ENCODE data around the gene KCNAB2. TPM values are rescaled to one million over a fixed set of nuclear protein-coding genes. Genes with fewer than 3 reads are reported as not detected.

The KCNAB2 gene
- total RNA-seq, 2 donors from 2014 or later = 203 to 207 TPM

DNA sequence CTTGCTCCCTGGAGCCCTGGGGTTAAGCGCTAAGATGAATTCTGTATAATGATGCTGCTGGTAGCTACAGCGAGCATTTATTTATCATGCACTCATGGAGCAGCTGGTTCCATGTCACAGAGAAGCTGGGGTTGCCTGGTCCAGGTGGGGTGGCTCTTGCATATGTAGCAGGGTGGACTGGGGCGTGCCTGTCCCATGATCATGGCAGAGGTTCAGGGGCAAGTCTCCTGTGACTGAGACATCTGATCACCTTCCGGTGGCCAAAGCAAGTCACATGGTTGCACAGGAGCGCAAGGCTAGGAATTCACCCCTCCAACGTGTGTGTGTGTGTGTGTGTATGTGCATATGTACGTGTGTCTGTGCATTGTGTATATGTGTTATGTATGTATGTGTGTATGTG lies 15.6 kb upstream of the KCNAB2 start:
- Mint-ChIP-seq H3K27ac (peak overlapping the region; percentile 94), H3K27me3 (no peaks in the 10 kb centered on the region), H3K36me3 (ENCODE audit: low read depth) (peaks cover 10% of the 10 kb centered on the region), H3K4me3 (peak overlapping the region; percentile 95), H3K4me1 (peaks cover 69% of the 10 kb centered on the region)
- no peaks in the 10 kb centered on the region for H3K9me3 ChIP-seq (ENCODE audit: control insufficient read depth, low read length, poor library complexity, severe bottlenecking)
- DNase-seq (no peak), ATAC-seq (no peak)

DNA sequence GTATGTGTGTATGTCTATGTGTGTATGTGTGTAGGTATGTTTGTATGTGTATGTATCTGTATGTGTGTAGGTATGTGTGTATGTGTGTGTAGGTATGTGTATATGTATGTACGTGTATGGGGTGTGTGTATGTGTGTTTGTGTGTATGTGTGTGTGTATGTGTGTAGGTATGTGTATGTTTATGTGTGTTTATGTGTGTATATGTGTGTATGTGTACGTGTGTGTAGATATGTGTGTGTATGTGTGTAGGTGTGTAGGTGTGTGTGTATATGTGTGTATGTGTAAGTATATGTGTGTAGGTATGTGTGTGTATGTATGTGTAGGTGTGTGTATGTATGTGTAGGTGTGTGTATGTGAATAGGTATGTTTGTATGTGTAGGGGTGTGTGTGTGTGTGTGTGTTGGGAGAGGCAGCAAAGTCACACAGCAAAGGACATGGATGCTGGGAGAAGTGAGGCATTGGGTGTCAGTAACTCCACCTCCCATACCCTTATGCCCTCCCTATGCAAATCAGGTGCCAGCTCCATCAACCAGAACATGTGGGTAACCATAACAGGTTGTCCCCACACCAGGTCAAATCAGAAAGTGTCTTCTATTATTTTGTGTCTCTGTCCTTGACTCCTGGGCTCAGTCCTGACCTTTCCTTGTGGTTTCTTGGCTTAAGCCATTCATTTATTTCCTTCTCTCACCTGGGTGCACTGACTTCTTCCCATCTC lies 15.0 kb upstream of the KCNAB2 start:
- Mint-ChIP-seq H3K4me3 (peak overlapping the region; percentile 95), H3K4me1 (peaks cover 69% of the 10 kb centered on the region), H3K27ac (peak overlapping the region; percentile 94), H3K36me3 (ENCODE audit: low read depth) (peaks cover 10% of the 10 kb centered on the region), H3K27me3 (no peaks in the 10 kb centered on the region)
- no peak for ATAC-seq
- no peak for DNase-seq
- no peaks in the 10 kb centered on the region for H3K9me3 ChIP-seq (ENCODE audit: control insufficient read depth, low read length, poor library complexity, severe bottlenecking)

DNA sequence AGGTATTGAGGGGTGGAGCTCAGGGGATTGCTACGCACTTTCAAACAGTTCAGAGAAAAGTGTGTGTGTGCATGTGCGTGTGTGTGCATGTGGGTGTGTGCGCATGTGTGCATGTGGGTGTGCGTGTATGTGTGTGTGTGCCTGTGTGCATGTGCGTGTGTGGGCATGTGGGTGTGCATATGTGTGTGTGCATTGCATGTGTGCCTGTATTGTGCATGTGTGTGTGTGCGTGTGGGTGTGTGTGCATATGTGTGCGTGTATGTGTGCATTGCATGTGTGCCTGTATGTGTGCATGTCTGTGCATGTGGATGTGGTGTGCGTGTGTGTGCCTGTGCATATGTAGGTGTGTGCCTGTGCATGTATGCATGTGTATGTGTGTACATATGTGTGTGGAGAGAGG lies 12.6 kb upstream of the KCNAB2 start:
- no peak for ATAC-seq
- no peaks in the 10 kb centered on the region for H3K9me3 ChIP-seq (ENCODE audit: control insufficient read depth, low read length, poor library complexity, severe bottlenecking)
- H3K36me3 Mint-ChIP-seq (ENCODE audit: low read depth) = peaks cover 13% of the 10 kb centered on the region
- peaks cover 70% of the 10 kb centered on the region for H3K4me1 Mint-ChIP-seq
- H3K27me3 Mint-ChIP-seq = no peaks in the 10 kb centered on the region
- peak overlapping the region; percentile 43 for H3K4me3 Mint-ChIP-seq
- DNase-seq = no peak
- peak overlapping the region; percentile 77 for H3K27ac Mint-ChIP-seq

DNA sequence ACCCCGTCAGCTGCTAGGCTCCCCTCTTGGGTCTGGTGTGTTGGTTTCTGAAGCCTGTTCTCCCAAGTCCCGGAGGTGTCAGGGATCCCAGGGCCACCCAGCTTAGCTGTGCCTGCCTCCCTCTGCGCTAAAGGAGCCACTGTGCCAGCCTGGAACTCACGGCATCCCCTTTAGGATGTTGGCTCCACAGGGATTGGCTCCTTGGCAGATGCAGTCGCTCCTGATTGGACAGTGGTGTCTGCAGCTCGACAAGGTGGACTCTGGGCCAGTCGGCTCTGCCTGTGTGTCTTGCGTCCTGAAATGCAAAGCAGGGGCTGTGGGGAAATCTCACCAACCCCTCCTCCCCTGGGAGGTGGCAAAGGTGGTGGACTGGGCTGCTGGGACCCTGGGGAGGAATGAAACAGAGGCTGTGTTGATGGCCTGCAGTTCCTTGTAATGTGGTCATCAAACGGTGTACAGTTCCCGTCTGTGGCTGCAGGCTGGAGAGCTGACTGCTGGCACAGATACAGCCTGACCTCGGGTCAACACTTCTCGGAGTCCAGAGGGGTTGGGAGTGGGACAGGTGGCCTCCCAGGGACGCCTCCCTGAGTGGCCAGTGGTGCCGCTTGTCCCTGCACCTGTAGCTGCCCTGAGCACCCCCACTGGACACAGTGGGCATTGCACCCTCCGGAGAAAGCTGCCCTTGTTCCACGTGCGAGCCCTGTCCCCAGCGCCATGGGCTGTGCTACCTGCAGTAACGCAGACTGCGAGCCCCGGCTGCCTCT lies 11.5 kb upstream of the KCNAB2 start:
- H3K4me3 Mint-ChIP-seq = no peak overlapping the region
- H3K36me3 Mint-ChIP-seq (ENCODE audit: low read depth) = peaks cover 13% of the 10 kb centered on the region
- DNase-seq (peak in 2 of 3 donors; percentile 24 to 32), ATAC-seq (peak; percentile 74)
- no peaks in the 10 kb centered on the region for H3K27me3 Mint-ChIP-seq
- H3K4me1 Mint-ChIP-seq = peaks cover 62% of the 10 kb centered on the region
- no peaks in the 10 kb centered on the region for H3K9me3 ChIP-seq (ENCODE audit: control insufficient read depth, low read length, poor library complexity, severe bottlenecking)
- peak overlapping the region; percentile 88 for H3K27ac Mint-ChIP-seq

DNA sequence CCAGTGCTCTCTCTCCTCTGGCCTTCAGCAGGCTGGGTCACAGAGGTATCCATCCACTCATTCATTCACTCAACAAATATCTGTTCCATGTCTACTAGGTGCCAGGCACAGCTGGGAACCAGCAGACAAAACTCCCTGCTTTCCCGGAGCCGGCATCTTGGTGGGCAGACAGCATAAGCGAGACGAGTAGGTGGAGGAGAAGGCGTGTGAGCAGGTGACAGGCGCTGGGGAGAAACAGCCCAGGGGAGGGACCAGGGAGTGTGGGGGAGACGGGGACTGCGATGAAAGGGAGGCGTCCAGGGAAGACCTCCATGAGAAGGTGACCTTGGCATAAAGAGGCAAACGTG lies 11.0 kb upstream of the KCNAB2 start:
- ATAC-seq = no peak
- no peaks in the 10 kb centered on the region for H3K9me3 ChIP-seq (ENCODE audit: control insufficient read depth, low read length, poor library complexity, severe bottlenecking)
- no peak for DNase-seq
- H3K27me3 Mint-ChIP-seq = no peaks in the 10 kb centered on the region
- peaks cover 13% of the 10 kb centered on the region for H3K36me3 Mint-ChIP-seq (ENCODE audit: low read depth)
- peaks cover 59% of the 10 kb centered on the region for H3K4me1 Mint-ChIP-seq
- H3K4me3 Mint-ChIP-seq = no peak overlapping the region
- peak overlapping the region; percentile 88 for H3K27ac Mint-ChIP-seq

DNA sequence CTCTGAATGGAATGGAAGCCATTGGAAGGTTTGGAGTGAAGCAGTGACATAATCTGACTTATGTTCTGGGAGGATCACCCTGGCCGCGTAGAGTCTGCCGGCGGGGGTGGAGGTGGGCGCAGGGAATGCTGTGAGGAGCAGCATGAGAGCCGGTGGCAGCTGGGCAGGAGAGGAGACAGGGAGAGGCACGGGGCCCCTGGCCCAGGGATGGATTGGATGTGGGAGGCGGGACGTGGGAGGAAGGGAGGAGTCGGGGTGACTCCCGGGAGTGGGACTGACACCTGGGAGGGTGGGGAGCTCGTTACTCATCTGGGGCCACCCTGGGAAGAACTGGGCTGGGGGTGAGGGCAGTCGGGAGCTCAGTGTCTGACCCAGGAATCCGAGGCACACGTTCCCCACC lies 10.4 kb upstream of the KCNAB2 start:
- Mint-ChIP-seq H3K36me3 (ENCODE audit: low read depth) (peaks cover 12% of the 10 kb centered on the region), H3K4me3 (peak overlapping the region; percentile 36), H3K27me3 (no peaks in the 10 kb centered on the region), H3K4me1 (peaks cover 55% of the 10 kb centered on the region), H3K27ac (peak overlapping the region; percentile 88)
- no peak for DNase-seq
- H3K9me3 ChIP-seq (ENCODE audit: control insufficient read depth, low read length, poor library complexity, severe bottlenecking) = no peaks in the 10 kb centered on the region
- ATAC-seq = no peak

DNA sequence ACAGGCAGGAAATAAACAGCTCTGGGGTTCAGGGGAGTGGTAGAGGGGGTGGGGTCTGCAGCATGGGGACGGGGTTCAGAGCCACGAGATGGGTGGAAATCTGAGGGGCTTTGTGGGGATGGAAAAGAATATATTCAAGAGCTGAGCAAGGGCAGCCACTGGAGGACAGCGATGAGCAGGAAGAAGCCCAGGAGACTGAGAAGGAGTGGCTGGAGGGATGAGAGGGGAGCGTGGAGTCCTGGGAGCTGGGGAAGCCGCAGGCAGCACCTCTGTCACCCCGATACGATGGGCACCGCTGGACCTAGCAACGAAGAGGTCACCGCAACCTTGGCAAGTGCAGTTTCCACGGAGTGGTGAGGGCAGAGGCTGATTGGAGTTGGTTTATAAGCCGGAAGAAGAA lies 10.0 kb upstream of the KCNAB2 start:
- Mint-ChIP-seq H3K4me1 (peaks cover 52% of the 10 kb centered on the region), H3K27me3 (no peaks in the 10 kb centered on the region), H3K36me3 (ENCODE audit: low read depth) (peaks cover 8% of the 10 kb centered on the region), H3K4me3 (peak overlapping the region; percentile 33), H3K27ac (peak overlapping the region; percentile 88)
- H3K9me3 ChIP-seq (ENCODE audit: control insufficient read depth, low read length, poor library complexity, severe bottlenecking) = no peaks in the 10 kb centered on the region
- DNase-seq (no peak), ATAC-seq (no peak)

DNA sequence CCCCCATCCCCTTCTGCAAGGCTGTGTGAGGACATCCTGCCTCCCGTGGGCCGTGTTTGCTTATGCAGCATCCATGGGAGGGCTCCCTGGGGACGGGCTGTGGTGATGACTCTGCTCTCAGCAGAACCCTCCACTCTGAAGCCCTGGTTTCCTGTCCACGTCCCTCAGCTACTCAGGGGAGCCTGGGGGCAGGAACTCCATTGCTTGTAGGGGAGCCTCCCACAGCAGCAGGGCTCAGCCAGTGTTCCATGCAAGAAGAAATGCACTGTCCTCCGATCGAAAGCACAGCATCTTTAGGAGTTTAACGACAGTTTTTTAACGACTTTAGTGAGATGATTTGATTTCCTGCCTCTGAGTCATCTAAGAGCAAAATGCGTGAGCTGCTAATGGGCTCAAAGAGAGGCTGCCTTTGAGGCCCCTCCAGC lies 8.3 kb upstream of the KCNAB2 start:
- H3K4me1 Mint-ChIP-seq = peaks cover 43% of the 10 kb centered on the region
- H3K4me3 Mint-ChIP-seq = no peak overlapping the region
- no peak for DNase-seq
- peaks cover 7% of the 10 kb centered on the region for H3K36me3 Mint-ChIP-seq (ENCODE audit: low read depth)
- no peaks in the 10 kb centered on the region for H3K27me3 Mint-ChIP-seq
- no peaks in the 10 kb centered on the region for H3K9me3 ChIP-seq (ENCODE audit: control insufficient read depth, low read length, poor library complexity, severe bottlenecking)
- peak overlapping the region; percentile 88 for H3K27ac Mint-ChIP-seq
- ATAC-seq = peak; percentile 37

DNA sequence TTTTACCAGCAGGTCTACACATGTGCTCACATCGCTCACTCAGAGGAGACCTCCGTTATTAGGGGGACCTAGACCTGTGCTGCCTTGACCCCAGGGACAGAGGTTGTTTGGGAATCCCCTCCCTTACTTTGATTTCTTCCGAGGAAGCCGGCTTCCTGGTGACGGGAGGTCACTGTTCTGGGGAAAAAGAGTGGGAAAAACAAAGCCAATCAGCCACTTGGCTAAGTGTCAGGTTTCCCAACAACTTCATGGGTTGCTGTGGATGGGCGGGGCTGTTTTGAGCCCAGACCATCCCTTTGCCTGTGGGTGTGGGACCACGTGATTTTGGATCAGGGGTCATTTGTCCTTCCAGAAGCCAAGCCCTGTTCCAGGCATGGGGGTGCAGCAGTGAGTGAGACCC lies 7.1 kb upstream of the KCNAB2 start:
- Mint-ChIP-seq H3K27ac (peak overlapping the region; percentile 63), H3K4me3 (no peak overlapping the region), H3K36me3 (ENCODE audit: low read depth) (peaks cover 5% of the 10 kb centered on the region), H3K4me1 (peaks cover 34% of the 10 kb centered on the region), H3K27me3 (no peaks in the 10 kb centered on the region)
- DNase-seq (no peak), ATAC-seq (no peak)
- no peaks in the 10 kb centered on the region for H3K9me3 ChIP-seq (ENCODE audit: control insufficient read depth, low read length, poor library complexity, severe bottlenecking)

DNA sequence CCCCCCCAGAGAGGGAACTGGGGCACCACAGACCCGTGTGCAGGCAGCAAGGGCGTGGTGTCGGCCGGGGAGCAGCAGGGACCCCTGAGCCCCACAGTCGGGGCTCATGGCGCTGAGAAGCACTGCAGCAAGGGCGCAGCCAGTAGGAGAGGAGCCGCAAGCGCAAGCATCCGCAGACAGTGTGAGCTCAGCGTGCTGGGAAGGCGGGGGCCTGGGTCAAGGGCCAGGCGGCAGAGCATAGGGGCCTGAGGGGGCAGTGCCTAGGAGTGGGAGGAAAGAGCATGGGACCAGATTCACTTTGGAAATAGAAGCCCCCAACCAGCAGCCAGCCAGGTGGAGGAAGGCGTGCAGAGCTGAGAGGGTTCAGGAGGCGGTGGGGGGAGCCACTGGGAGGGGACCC lies 6.7 kb upstream of the KCNAB2 start:
- peaks cover 5% of the 10 kb centered on the region for H3K36me3 Mint-ChIP-seq (ENCODE audit: low read depth)
- DNase-seq (no peak), ATAC-seq (no peak)
- no peaks in the 10 kb centered on the region for H3K27me3 Mint-ChIP-seq
- peak overlapping the region; percentile 63 for H3K27ac Mint-ChIP-seq
- H3K4me3 Mint-ChIP-seq = no peak overlapping the region
- H3K4me1 Mint-ChIP-seq = peaks cover 36% of the 10 kb centered on the region
- H3K9me3 ChIP-seq (ENCODE audit: control insufficient read depth, low read length, poor library complexity, severe bottlenecking) = no peaks in the 10 kb centered on the region

DNA sequence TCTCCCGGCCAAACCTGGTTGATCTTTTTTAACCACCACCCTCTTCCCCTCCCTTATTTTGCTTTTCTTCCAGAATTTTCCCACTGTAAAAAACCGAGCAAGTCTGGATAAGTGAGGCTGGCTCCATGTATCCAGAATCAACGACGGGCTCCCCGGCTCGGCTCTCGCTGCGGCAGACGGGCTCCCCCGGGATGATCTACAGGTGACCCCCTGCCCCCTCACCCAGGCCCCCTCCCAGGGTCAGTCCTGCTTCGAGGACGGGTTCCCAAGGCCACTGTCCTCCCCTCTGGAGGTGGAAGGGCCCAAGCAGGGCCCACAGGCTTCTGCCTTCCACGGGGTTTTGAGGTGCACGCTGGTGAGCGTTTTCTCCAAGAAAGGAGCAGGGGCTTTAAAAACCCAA lies 5.2 kb upstream of the KCNAB2 start:
- Mint-ChIP-seq H3K27me3 (no peaks in the 10 kb centered on the region), H3K4me1 (peaks cover 35% of the 10 kb centered on the region), H3K27ac (no peak overlapping the region), H3K36me3 (ENCODE audit: low read depth) (peaks cover 3% of the 10 kb centered on the region), H3K4me3 (no peak overlapping the region)
- ATAC-seq (no peak), DNase-seq (no peak)
- H3K9me3 ChIP-seq (ENCODE audit: control insufficient read depth, low read length, poor library complexity, severe bottlenecking) = no peaks in the 10 kb centered on the region

DNA sequence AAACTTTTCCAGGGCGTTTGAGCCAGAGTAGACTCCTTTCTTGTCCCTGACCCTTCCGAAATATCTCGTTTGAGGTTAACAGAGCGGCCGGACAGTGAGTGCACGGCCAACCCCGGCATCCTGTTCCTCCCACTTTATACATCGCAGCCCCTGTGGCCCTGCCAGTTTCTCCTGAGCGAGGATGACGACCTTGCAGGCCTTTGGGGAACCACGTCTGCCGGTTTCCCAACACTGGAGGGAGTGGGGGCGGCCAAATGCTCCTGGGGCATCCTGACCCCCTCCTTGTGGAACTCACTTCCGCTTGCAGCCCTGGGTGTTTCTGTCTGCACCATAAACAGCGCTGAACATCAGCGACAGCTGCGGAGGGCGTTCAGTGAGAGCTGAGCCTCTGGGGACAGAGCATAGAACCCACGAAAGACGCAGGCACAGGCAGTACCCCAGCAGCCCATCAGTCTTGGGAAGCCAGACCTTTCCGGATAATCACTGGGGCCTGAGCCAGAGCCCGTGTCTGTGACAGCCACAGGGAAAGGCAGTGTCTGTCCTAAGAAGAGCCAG lies 4.8 kb upstream of the KCNAB2 start:
- Mint-ChIP-seq H3K27me3 (no peaks in the 10 kb centered on the region), H3K27ac (no peak overlapping the region), H3K4me1 (peaks cover 30% of the 10 kb centered on the region), H3K36me3 (ENCODE audit: low read depth) (no peaks in the 10 kb centered on the region), H3K4me3 (no peak overlapping the region)
- no peaks in the 10 kb centered on the region for H3K9me3 ChIP-seq (ENCODE audit: control insufficient read depth, low read length, poor library complexity, severe bottlenecking)
- ATAC-seq (no peak), DNase-seq (no peak)

DNA sequence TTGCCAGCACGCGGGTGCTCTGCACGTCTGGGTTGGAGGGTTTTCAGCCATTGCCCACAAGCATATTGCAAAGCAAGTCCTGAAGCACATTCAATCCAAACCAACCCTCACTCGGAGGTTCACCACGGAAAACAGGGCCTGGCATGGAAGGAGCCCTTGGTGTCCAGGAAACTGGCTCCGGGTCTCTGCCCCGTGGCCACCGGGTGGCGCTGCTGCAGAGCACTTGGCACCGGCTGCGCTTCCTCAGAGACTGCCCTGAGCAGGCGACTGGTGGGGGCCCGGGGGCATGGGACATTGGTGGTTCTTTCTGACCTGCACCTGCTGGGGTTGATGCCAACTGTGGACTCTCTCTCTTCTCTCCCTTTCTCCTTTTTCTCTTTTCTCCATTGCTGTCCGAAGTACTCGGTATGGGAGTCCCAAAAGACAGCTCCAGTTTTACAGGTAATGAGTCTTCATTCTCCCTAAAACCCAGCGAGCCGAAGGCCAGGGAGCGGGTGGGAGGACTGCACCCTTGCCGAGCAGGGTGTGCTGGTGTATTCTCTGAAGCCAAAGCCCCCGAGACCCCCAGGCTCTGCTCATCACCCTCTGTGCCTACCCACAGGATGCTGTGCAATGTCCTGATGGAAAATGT lies 4.1 kb upstream of the KCNAB2 start:
- Mint-ChIP-seq H3K36me3 (ENCODE audit: low read depth) (no peaks in the 10 kb centered on the region), H3K4me3 (no peak overlapping the region), H3K27me3 (no peaks in the 10 kb centered on the region), H3K4me1 (peaks cover 27% of the 10 kb centered on the region), H3K27ac (no peak overlapping the region)
- DNase-seq = no peak
- H3K9me3 ChIP-seq (ENCODE audit: control insufficient read depth, low read length, poor library complexity, severe bottlenecking) = no peaks in the 10 kb centered on the region
- no peak for ATAC-seq
